ENCODE results near the gene CGB3.
"Not testable (repeated sequence)": the region's sequence is repeated elsewhere in the genome, so short reads cannot be mapped to it uniquely, and the experiment has no call there.

CGB3 gene

DNA sequence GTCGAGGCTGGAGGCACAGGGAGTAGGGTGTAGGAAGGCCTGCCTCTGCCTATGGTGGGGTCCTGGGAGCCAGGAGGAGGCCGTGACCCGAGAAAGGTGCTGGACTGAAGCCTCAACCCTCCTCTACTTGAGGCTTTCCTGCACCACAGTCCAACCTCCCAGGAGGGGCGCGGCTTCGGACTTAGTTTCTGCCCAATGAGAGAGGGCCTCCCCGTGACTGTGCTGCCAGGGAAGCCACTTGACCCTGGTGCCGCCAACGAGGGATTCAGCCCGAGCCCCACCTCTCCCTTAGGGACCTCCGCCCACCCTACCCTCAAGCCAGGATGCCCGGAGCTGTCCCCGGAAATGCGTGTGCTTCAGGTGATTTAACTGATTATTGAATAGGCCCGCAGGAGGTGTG lies at the start of gene CGB3:
Gene CGB3, minus strand, starts transcription at position 101 of the 400 bp plus-strand sequence. CDS start 362 bp downstream, outside the sequence.
- not testable (repeated sequence) for DNase-seq

DNA sequence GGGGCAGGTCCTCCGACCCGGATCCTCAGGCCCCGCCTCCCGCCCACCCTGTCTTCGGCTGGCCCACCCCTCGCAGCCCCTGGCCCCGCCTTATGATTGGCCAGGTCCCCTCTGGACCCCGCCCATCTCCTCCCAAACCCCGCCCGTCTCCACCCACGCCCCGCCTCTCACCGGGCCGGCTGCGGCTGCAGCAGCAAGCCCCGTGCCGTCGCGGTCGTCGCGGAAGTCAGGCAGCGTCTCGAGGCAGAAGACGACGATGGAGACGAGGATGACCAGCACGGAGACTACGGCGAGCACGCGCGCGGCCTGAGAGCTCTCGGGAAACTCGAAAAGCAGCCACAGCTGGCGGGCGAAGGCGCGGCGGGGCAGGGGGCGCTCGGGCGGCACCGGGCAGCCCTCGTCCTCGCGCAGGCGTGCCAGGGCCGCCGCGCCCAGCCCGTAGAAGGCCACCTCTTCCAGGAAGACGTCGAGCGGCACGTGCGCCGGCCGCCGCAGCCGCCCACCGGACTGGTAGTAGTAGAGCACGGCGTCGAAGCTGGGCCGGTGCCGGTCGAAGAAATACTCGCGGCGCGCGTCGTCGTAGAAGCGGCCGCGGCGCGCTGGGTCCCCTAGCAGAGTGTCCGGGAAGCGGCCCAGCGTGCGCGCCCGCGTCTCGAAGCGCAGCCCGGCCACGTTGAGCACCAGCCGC lies 47.9 kb upstream of the CGB3 start:
- DNase-seq: no peak

DNA sequence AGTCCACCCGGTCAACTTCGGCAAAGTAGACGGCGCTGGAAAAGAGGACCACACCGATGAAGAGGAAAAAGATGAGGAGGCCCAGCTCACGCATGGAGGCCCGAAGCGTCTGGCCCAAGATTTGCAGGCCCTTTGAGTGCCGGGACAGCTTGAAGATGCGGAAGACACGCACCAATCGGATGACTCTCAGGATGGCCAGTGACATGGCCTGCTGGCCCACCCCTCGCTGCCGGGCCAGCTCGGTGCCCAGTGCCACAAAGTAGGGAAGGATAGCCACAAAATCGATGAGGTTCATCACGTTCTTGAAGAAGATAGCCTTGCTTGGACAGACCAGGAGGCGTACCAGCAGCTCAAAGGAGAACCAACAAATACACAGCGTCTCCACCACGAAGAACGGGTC lies 46.3 kb upstream of the CGB3 start:
- no peak for DNase-seq

DNA sequence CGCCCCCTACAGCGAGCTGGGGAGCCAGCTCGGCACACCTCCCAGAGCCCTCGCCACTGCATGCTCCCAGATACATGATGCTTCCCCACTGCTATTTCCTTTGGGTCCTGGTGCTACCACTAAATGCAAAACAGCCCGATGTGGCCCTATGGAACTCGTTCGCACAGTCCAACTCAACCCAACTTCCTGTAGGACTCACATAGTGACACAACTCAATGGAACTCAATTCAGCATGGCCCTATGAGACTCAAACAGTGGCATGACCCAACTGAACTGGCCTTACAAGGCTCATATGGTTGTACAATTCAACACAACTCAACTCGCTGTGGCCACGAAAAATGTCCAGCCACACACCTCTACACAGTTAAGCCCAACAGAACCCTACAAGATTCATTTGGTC lies 44.9 kb upstream of the CGB3 start:
- DNase-seq: no peak

DNA sequence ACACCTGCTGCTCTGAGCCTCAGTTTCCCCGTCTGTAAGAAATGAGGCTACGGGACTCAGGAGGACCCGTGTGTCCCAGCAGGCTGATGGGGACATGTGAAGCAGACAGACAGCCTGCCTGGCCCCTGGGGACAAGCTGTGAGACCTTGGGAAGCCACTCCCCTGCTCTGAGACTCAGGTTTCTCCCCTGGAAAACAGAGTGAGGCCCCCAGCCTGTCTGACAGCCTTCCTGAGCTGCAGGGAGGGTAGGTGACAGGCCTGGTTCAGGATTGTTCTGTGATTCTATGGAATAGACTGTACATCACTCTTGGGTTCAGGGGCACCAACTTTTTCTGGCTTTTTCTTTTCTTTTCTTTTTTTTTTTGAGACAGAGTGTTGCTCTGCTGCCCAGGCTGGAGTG lies 43.4 kb upstream of the CGB3 start:
- no peak for DNase-seq

DNA sequence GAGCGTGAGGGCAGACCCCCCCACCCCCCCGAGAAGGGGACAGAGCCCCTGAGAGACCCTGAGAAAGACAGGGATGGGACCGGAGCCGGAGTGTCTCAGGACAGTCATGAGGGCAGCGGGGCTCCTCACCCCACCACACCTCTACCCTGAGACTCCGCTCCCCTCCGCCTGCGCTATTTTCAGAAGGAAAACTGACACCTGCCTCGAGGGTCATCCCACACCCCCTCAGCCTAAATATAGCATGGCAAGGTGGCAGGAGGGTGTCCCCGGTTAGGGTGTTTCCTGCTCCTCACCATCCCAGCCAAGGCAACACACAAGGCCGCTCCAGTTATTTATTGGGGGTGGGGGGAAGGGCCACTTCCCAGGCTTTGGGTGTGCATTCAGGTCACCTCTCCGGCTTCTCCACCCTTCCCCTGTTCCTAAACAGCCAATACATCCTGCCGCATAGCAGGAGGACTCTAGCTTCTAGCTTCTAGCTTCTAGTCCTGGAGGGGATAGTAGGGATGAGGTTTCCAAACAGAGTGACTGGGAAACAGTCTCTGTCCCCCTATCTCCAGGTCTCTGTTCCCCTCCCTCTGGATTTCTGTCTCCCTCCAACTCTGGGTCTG lies 41.9 kb upstream of the CGB3 start:
- DNase-seq: no peak

DNA sequence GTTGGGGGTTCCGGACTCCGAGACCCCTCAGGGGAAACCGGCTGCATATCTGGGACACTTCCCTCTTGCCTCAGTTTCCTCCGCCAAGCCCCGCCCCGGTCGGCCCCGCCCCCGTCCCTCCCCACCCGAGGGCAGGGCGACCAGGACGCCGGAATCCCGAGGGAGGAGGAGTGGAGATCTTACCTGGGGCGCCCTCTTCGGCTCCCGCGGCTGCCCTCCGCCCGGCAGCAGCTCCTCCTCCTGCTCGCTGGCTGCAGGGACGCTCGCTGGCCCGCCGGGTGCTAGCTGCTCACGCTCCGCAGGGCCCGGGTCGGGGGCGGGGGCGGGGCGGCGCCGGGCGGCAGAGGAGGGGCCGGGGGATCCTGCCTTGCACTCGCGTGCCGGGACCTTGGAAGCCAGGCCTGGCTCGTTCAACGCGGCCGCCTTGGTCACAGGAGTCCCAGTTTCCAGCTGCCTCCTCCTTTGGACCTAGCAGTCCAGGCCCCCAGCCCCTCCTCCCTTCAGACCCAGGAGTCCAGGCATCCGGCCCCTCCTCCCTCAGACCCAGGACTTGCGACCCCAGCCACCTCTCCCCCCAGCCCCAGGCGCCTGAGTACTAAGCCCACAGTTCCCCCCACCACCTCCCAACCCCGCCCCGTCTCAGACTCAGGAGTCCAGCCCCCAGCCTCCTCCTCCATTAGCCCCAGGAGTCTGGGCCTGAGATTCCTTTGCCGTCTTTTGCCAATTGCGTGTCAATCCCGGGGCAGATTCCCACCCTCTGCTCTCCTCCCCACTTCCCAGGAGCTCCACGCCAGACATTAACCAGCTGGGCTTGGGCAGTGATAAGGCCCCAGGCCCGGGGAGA lies 40.9 kb upstream of the CGB3 start, which contains the start of gene NTF4:
Gene NTF4, minus strand, starts transcription at position 51 of the 844 bp plus-strand sequence. CDS start 2,821 bp downstream, outside the sequence.
- no peak for DNase-seq

DNA sequence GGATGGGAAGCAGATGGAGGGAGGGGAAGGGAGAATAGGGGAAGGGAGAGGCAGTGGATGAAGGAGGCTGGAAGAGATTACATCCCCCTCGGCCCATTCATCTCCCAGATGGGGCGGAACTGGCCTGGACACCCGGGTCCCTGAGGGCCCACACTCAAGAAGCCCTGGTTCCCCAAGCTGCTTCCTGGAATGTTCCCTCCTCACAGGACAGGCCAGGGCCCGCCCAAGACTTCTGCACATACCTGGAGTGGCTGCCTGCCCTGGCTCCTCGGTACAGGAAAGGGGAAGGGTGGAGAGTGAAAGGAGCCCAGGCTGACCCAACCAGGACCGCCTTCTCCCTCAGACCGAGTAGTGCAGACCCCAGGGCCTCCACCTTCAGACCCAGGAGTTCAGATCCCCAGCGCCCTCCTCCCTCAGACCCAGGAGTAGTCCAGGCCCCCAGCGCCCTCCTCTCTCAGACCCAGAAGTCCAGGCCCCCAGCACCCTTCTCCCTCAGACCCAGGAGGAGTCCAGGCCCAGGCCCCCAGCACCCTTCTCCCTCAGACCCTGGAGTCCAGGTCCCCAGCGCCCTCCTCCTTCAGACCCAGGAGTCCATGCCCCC lies 40.0 kb upstream of the CGB3 start:
- DNase-seq: no peak

DNA sequence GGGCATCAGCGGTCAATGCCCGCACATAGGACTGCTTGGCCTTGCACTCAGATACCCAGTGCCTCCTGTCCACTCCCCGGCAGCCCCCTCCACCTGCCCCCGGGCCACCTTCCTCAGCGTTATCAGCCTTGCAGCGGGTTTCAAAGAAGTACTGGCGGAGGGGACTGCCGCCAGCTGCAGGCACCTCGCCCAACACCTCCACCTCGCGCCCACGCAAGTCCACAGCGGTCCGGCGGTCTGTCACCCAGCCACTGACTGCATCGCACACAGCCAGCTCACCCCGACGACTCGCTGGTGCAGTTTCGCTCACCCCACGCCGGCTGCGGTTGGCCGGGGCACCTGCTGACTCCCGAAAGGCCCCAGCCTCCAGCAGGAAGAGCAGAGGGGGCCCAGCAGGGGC lies 37.3 kb upstream of the CGB3 start:
- DNase-seq: no peak

DNA sequence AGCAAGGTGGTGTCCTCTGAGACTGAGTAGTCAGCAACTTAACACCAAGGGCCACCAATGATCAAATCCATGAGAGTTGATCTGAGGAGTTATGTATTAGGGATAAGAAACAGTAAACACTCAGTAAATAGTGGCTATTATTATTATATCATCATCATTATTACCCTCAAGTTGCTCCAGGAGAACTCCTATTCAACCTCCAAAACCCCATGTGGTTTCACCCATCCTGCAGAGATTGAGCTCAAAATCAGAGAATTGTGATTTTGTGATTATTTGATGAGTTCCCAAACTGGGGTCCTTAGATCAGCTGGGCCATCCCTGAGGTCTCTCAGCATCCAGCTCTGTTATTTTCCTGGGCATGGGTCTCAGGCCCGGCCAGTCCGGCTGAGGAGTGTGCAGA lies 36.9 kb upstream of the CGB3 start:
- no peak for DNase-seq

DNA sequence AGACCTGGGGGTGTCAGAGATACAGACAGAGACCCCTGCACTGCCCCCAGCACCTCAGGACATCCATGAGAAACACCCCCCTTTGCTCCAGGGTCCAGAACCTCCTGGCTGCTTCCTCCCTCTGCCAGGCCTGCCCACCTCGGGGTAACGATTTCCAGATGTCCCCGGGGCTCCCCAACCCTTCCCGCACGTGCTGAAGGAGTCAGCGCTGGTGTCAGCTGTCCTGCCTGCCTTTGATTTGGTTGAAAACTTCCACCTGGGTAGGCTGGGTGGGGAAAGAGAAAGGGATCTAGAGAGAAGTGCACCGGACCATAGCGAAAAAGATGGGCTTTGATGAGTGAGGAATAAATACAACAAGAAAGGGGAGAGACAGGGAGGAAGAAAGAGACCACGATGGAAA lies 34.9 kb upstream of the CGB3 start:
- no peak for DNase-seq

DNA sequence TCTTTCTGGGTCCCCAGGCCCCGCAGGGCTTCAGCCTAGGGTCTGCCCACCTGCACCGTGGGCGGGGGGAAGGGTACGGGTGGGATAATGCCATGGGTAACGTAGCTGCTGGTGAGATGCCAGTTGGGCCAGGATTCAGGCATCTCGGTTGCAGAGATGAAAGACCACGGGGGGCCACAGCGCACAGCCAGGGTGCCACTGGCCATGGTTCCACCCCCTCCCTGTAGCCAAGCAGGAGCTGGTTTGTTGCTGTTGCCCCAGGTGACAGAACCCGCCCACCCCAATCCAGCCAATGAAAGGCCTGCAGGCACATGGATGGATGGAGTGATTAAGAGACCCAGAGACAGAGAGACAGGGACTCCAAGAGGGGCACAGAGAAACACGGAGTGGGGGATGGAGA lies 34.4 kb upstream of the CGB3 start:
- no peak for DNase-seq

DNA sequence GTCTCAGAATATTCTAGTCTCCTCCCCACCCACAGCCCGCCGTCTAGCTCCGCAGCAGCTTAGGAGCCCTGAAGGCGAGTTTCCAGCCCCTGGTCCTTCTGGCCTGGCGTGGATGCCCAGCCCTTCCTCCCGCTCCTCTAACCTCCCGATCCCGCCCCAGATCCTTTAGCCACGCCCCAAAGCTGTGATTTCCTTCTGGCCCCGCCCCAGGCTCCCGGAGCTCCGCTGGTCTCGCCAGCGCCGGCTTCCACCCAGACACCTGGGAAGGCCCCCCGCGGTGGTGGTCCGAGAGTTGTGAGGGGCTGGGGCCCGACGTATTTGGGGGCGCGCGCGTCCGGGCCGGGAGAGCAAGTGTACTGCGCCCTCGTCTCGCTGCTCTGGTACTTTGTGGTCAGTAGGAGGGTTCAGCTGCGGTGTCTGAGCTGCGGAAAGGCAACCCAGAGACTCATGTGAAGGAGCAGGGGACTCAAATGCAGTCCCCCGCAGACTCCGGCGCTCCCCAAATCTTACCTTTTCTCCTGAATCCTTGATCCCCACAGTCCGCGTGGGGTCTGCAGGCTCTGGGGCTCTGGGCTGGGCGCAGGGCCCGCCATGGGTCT lies 33.6 kb upstream of the CGB3 start, which contains the start of gene CGB7:
Gene CGB7, minus strand, starts transcription at position 114 of the 599 bp plus-strand sequence. CDS start 2,374 bp downstream, outside the sequence.
- DNase-seq: no peak

DNA sequence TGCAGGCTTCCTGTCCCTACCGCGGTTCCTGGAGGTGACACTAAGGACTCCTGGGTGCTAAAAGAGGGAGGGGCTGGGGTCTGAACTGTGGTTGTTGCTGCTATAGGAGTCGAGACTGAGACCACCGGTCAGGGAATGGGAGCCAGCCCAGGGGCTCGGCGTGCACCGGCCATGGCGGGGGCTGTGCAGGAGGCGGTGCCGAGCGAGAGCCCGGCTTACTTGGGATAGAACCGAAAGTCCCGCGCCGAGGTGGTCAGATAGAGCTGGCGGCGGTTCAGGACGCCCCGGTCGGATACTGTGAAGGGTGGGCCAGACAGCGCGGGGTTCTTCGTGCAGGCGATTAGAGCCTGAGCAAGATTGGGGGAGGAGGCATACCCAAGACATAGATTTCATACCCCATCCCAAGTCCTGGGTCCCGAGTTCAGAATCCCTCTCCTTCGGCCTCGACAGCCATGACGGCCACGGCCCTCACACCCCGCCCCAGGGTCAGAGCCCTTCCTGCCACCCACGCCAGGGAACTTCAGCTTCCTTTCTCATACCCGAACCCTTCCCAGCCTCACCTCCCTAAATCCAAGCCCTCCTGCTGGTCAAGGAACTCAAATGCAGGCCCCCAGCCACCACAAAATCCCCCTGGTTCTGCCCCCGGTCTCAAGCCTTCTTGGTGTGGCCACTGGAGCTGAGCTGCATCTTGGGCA lies 32.9 kb upstream of the CGB3 start:
- not testable (repeated sequence) for DNase-seq

DNA sequence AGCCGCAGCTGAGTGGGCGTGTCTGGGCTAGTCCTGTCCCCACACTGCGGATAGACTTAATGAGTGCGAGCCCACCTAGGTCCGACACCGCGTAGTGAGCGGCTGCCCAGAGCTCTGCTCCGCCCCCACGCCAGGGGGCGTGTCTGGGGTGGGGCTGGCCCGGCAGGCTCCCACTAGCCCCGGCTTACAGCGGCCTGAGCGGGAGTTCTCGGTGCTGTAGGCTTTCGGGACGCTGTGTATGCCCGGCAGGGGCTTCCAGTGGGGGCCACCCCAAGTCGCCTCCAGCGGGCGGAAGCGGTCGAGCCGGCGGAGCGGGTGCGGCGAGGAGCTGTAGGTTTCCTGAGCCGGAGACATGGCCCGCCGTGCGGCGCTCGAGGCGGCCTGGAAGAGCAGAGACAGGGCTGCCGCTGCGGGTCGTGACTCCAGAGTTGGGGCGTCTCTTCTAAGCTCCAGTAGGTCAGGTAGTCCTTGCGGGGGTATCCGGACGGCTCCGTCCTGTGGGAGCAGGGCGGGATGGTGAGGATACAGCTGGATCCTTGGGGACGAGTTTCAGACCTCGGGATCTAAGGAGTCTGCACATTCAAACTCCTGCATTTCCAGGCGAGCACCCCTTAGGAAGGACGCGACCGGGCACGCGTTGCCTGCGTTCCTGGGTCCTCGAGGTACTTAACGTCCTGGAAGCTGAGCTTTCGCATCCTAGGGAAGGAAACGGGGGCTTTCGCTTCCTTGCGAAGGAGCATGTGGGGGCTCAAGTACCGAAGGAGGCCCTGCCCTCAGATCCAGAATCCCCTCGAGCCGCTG lies 32.2 kb upstream of the CGB3 start:
- no peak for DNase-seq

DNA sequence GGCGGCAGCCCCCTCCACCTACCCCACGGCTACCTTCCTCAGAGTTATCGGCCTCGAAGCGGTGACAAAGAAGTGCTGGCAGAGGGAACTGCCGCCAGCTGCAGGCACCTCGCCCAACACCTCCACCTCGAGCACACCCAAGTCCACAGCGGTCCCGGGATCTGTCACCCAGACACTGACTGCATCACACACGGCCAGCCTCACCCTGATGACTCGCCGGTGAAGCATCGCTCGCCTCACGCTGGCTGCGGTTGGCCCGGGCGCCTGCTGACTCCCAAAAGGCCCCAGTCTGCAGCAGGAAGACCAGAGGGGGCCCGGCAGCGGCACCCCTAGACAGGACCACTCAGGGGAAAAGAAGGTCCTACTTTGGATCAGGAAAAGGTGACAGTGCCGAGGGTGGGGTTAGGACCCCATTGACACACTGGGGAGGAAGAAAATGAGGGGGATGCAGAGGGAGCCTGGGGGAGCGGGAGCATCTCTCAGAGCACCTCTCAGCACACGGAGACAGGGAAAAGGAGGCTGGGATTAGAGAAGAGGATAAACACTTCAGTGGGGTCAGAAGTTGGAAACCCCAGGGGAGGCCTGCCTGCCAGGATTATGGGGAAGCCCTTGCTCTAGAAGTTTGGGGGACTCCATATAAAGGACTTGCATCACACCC lies 26.4 kb upstream of the CGB3 start:
- DNase-seq: not testable (repeated sequence)

DNA sequence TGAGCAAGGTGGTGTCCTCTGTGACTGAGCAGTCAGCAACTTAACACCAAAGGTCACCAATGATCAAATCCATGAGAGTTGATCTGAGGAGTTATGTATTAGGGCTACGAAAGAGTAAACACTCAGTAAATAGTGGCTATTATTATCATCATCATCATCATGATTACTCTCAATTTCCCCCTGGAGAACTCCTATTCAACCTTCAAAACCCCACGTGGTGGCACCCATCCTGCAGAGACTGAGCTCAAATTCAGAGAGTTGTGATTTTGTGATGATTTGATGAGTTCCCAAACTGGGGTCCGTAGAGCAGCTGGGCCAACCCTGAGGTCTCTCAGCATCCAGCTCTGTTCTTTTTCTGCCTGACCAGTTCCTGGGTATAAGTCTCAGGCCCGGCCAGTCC lies 25.7 kb upstream of the CGB3 start:
- DNase-seq: not testable (repeated sequence)

DNA sequence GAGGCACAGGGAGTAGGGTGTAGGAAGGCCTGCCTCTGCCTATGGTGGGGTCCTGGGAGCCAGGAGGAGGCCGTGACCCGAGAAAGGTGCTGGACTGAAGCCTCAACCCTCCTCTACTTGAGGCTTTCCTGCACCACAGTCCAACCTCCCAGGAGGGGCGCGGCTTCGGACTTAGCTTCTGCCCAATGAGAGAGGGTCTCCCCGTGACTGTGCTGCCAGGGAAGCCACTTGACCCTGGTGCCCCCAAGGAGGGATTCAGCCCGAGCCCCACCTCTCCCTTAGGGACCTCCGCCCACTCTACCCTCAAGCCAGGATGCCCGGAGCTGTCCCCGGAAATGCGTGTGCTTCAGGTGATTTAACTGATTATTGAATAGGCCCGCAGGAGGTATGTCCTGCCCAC lies 24.9 kb upstream of the CGB3 start, which contains the start of gene CGB8:
Gene CGB8, minus strand, starts transcription at position 101 of the 400 bp plus-strand sequence. CDS start 372 bp downstream, outside the sequence.
- DNase-seq: not testable (repeated sequence)

DNA sequence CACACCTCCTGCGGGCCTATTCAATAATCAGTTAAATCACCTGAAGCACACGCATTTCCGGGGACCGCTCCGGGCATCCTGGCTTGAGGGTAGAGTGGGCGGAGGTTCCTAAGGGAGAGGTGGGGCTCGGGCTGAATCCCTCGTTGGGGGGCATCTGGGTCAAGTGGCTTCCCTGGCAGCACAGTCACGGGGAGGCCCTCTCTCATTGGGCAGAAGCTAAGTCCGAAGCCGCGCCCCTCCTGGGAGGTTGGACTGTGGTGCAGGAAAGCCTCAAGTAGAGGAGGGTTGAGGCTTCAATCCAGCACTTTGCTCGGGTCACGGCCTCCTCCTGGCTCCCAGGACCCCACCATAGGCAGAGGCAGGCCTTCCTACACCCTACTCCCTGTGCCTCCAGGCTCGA lies 19.4 kb upstream of the CGB3 start, which contains the start of gene CGB5:
Gene CGB5, plus strand, starts transcription at position 301 of the 400 bp plus-strand sequence. CDS start 362 bp downstream, outside the sequence.
- DNase-seq: not testable (repeated sequence)

DNA sequence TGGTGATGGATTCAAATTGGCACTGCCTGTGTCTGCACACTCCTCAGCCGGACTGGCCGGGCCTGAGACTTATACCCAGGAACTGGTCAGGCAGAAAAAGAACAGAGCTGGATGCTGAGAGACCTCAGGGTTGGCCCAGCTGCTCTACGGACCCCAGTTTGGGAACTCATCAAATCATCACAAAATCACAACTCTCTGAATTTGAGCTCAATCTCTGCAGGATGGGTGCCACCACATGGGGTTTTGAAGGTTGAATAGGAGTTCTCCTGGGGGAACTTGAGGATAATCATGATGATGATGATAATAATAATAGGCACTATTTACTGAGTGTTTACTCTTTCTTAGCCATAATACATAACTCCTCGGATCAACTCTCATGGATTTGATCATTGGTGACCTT lies 18.5 kb upstream of the CGB3 start:
- DNase-seq: not testable (repeated sequence)

All from amniotic stem cell (primary cell).